Gastrocnemius medialis (tissue), 4 donors: Measurements from ENCODE around the gene PLXDC2. TPM values are rescaled to one million over a fixed set of nuclear protein-coding genes. Genes with fewer than 3 reads are reported as not detected.

Experiments
- ATAC-seq, 2 donors: fragments of 150-250 bp; one replicate each; pipeline ENCODE4 v1.9.1; 2016
- DNase-seq, 2 donors: peaks; one replicate each; pipeline ENCODE4 v3.0.0-alpha.2; 2019
- H3K27ac ChIP-seq, 4 donors: fragments of 200-600 bp; sonication (generic); 1 replicate in 1 of 4; 2 replicates in 3 of 4; pipeline ENCODE4 v1.5.1; 2016 to 2018; ENCODE audit warnings: mild to moderate bottlenecking in 2 of 4, moderate library complexity in 1 of 4
- H3K27me3 ChIP-seq, 3 donors: fragments of 200-600 bp; sonication (generic) in 2 of 3; 1 replicate in 1 of 3; 2 replicates in 2 of 3; pipeline versions ENCODE4 v1.5.1 to v1.6.0; 2016 to 2019; ENCODE audit warnings: mild to moderate bottlenecking in 1 of 3, moderate library complexity in 1 of 3
- H3K36me3 ChIP-seq, 2 donors: fragments of 200-600 bp; sonication (generic) in 1 of 2; one replicate each; pipeline ENCODE4 v1.5.1; 2017 to 2018
- H3K4me1 ChIP-seq, 2 donors: fragments of 200-600 bp; sonication (generic) in 1 of 2; one replicate each; pipeline ENCODE4 v1.5.1; 2016 to 2017; ENCODE audit warnings: mild to moderate bottlenecking in 2 of 2
- H3K4me3 ChIP-seq, 4 donors: fragments of 200-600 bp; sonication (generic) in 3 of 4; 1 replicate in 1 of 4; 2 replicates in 3 of 4; pipeline ENCODE4 v1.5.1; 2016 to 2019; ENCODE audit warnings: mild to moderate bottlenecking in 2 of 4
- H3K9me3 ChIP-seq, 3 donors: fragments of 200-600 bp; sonication (generic) in 2 of 3; 1 replicate in 1 of 3; 2 replicates in 2 of 3; pipeline ENCODE4 v1.5.1; 2016 to 2019
- POLR2A ChIP-seq, 2 donors: fragments of 450-650 bp; IDR thresholded peaks; one replicate each; pipeline ENCODE4 v1.6.1; 2017; ENCODE audit warnings: antibody characterized with exemption in 2 of 2, mild to moderate bottlenecking in 2 of 2, moderate library complexity in 2 of 2
- in situ Hi-C, 4 donors: fragments of 200-750 bp; cut with MboI; loops; one replicate each; pipeline versions ENCODE4 v1.15.0 to v1.8.0; 2017; ENCODE audit warnings: low sequenced_read_pairs in 4 of 4
- intact Hi-C: fragments of 100-400 bp; cut with DNase I; formaldehyde crosslinking; loops from one replicate; pipeline ENCODE4 v1.15.1; 2023; ENCODE audit warnings: low total_unique reads
- total RNA-seq, 4 donors: library from RNA; depleted of rRNA; stranded (reverse); fragments of >200 nt; gene quantifications; one replicate each; pipeline versions ENCODE4 v1.1.0 to v1.2.3, GENCODE V29; 2016
- TF ChIP-seq, protein P1 (sequence below), 5 experiments: fragments of 450-650 bp in 3 of 5; fragments of 200-600 bp in 2 of 5; sonication (generic) in 2 of 5; IDR thresholded peaks in 4 of 5; conservative IDR thresholded peaks in 1 of 5; 1 replicate in 4 of 5; 2 replicates in 1 of 5; pipeline ENCODE4 v1.5.1; 2016 to 2019; ENCODE audit warnings: antibody characterized with exemption in 5 of 5, mild to moderate bottlenecking in 3 of 5, moderate library complexity in 3 of 5

Gene PLXDC2
- total RNA-seq, 4 donors from 2014 or later = 13.9 to 19.6 (median 15.0) TPM

DNA sequence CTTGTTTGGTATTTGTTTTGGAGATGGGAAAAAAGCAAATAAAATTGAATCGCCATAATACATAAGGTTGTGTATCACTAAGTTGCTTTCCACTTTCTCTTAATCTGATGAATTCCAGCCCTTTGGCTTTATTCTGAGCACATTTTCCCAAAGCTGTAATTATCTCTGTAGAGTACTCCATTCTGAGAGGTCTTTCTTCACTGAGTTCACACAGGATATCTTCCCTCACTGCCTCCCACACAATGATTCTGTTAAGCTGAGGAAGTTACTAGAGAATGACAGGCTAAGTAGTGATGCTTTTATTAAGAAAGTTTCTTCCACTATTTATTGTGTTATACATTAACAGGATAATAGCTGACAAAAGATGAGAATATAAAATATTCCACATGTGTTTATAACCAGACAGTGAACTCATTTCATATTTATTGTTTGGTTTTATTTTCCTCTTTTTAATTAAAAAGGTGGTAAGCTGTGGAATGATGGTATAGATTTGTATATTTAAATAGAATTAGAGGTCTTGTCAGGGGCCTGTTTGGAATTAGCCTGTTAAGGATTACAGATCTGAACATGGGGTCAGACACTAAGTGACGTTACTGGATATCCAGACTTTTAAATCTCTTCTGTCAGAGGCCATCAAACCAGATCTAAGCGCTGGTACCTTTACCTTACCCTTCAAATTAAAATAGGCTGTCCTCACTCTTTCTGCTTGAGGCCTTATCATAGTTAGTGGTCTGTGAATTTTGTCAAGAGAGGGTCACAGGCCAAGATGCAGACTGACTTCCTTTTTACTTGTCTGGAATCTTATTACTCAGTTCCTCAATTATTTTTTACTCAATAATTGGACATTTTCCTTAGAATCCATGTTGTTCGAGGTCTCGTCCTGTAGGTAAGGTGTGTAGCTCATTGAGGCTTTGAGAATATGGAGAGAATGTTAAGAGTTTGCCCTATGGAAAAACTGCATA, 8.4 kb downstream of the PLXDC2 start:
- TF ChIP-seq, protein P1, sequence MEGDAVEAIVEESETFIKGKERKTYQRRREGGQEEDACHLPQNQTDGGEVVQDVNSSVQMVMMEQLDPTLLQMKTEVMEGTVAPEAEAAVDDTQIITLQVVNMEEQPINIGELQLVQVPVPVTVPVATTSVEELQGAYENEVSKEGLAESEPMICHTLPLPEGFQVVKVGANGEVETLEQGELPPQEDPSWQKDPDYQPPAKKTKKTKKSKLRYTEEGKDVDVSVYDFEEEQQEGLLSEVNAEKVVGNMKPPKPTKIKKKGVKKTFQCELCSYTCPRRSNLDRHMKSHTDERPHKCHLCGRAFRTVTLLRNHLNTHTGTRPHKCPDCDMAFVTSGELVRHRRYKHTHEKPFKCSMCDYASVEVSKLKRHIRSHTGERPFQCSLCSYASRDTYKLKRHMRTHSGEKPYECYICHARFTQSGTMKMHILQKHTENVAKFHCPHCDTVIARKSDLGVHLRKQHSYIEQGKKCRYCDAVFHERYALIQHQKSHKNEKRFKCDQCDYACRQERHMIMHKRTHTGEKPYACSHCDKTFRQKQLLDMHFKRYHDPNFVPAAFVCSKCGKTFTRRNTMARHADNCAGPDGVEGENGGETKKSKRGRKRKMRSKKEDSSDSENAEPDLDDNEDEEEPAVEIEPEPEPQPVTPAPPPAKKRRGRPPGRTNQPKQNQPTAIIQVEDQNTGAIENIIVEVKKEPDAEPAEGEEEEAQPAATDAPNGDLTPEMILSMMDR (IDR thresholded peaks at IDR 0.05 in 4 of 5, conservative IDR thresholded peaks at IDR 0.05 in 1 of 5) = no peak
- TF ChIP-seq POLR2A (IDR thresholded peaks at IDR 0.05) = no peak
- no peaks in the 10 kb centered on the region for H3K9me3 ChIP-seq
- peak overlapping the region; percentile 14 to 50 (median 30) for H3K27ac ChIP-seq
- H3K27me3 ChIP-seq = no peaks in the 10 kb centered on the region
- no peak for DNase-seq
- in situ Hi-C loops (loop anchor here in 1 of 4 donors (25.0 kb wide), 1 partner anchor 1162 kb away; the partner anchor contains the start of genes ARL5B and NSUN6), intact Hi-C loops (no loop called here)
- no peak for ATAC-seq
- H3K4me1 ChIP-seq = peaks cover 28 to 37% of the 10 kb centered on the region in 2 donors
- H3K36me3 ChIP-seq = no peaks in the 10 kb centered on the region
- H3K4me3 ChIP-seq = no peak overlapping the region

GRCh38 chr10:19825700-19826099, 9.5 kb downstream of the PLXDC2 start:
- no peaks in the 10 kb centered on the region for H3K9me3 ChIP-seq
- intact Hi-C loops = no loop called here
- no peaks in the 10 kb centered on the region for H3K36me3 ChIP-seq
- peaks cover 28 to 32% of the 10 kb centered on the region in 2 donors for H3K4me1 ChIP-seq
- no peak for ATAC-seq
- DNase-seq = no peak
- no peaks in the 10 kb centered on the region for H3K27me3 ChIP-seq
- no peak overlapping the region for H3K4me3 ChIP-seq
- in situ Hi-C loops = no loop called here
- peak overlapping the region; percentile 2 to 56 (median 42) for H3K27ac ChIP-seq
- no peak for TF ChIP-seq POLR2A (IDR thresholded peaks at IDR 0.05)
- TF ChIP-seq, protein P1 (IDR thresholded peaks at IDR 0.05 in 4 of 5, conservative IDR thresholded peaks at IDR 0.05 in 1 of 5) = no peak

- TF ChIP-seq, protein P1 (IDR thresholded peaks at IDR 0.05 in 4 of 5, conservative IDR thresholded peaks at IDR 0.05 in 1 of 5) = no peak
- no peak for TF ChIP-seq POLR2A (IDR thresholded peaks at IDR 0.05)
- Histone ChIP-seq H3K4me1 (peaks cover 28% of the 10 kb centered on the region in 2 donors), H3K27ac (peak overlapping the region; percentile 56 to 65 (median 61)), H3K4me3 (no peak overlapping the region), H3K36me3 (no peaks in the 10 kb centered on the region), H3K9me3 (no peaks in the 10 kb centered on the region), H3K27me3 (no peaks in the 10 kb centered on the region)
- ATAC-seq = peak; percentile 59
- intact Hi-C loops (no loop called here), in situ Hi-C loops (no loop called here)
- no peak for DNase-seq
These were observed 10.5 kb downstream of the PLXDC2 start for GRCh38 chr10:19826712-19827111.

DNA sequence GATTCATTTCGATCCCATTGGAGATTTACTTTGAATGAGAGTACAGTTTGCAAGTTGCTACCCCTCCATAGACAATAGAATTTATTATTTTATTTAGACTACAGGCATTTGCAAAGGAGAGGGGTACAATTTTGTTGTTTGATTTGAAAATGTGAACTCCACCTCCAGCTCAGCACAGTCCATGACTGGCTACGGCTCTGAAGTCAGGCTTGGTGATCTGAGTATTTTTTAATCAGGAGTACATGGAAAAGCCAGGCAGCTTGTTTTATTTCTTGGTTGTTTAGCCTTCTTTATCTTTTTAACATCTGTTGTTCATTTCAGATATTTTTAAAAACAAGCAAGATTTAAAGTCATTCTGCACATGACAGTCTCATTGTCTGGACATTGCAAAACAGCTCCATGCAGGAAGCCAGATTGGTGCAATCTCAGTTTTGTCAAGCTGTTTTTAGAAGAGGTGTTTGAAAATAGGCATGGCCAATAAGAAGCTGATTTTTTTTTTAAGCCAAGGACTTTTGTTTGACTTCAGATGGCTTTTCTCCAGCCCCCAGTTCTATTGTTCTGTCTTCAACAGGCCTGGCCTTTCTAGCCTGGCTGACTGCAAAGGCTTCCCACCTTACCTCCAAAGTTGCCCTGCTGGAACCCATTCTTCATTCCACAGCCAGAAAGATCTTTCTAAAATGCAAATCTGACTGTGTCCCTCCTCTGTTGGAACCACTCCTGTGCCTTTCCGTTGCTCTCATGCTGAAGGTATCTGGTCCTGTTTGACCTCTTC, 12.2 kb downstream of the PLXDC2 start:
- Histone ChIP-seq H3K4me1 (peaks cover 39 to 44% of the 10 kb centered on the region in 2 donors), H3K9me3 (no peaks in the 10 kb centered on the region), H3K27me3 (no peaks in the 10 kb centered on the region), H3K4me3 (no peak overlapping the region), H3K36me3 (no peaks in the 10 kb centered on the region), H3K27ac (peak overlapping the region; percentile 56 to 65 (median 61))
- in situ Hi-C loops = no loop called here
- TF ChIP-seq, protein P1 (IDR thresholded peaks at IDR 0.05 in 4 of 5, conservative IDR thresholded peaks at IDR 0.05 in 1 of 5) = no peak
- no peak for TF ChIP-seq POLR2A (IDR thresholded peaks at IDR 0.05)
- DNase-seq = peak; percentile 37 to 38
- intact Hi-C loops = no loop called here
- ATAC-seq = peak; percentile 72 to 87
